Tibial nerve (tissue), 4 donors: ENCODE measurements around the gene SHISAL1. TPM values are rescaled to one million over a fixed set of nuclear protein-coding genes. Genes with fewer than 3 reads are reported as not detected.
A peak's percentile ranks its signal among the peaks of the same experiment; 100 is the strongest.
"Not testable (repeated sequence)": the region's sequence is repeated elsewhere in the genome, so short reads cannot be mapped to it uniquely, and the experiment has no call there.

Experiments used
- DNase-seq, 2 donors: peaks; one replicate each; pipeline ENCODE4 v3.0.0-alpha.2; 2019; ENCODE audit warnings: low spot score in 2 of 2
- H3K27ac ChIP-seq, 4 donors: fragments of 200-600 bp; sonication (generic) in 3 of 4; one replicate each; pipeline ENCODE4 v1.5.1; 2017 to 2019; ENCODE audit warnings: mild to moderate bottlenecking in 1 of 4
- H3K27me3 ChIP-seq, 2 donors: fragments of 200-600 bp; sonication (generic) in 1 of 2; one replicate each; pipeline versions ENCODE4 v1.5.1 to v1.6.0; 2017 to 2019
- H3K36me3 ChIP-seq, 3 donors: fragments of 200-600 bp; sonication (generic); one replicate each; pipeline ENCODE4 v1.5.1; 2018 to 2019
- H3K4me1 ChIP-seq, 4 donors: fragments of 200-600 bp; sonication (generic) in 3 of 4; one replicate each; pipeline ENCODE4 v1.5.1; 2017 to 2019
- H3K4me3 ChIP-seq, 4 donors: fragments of 200-600 bp; sonication (generic) in 3 of 4; one replicate each; pipeline ENCODE4 v1.5.1; 2017 to 2019; ENCODE audit warnings: mild to moderate bottlenecking in 1 of 4, moderate library complexity in 1 of 4
- H3K9me3 ChIP-seq, 4 donors: fragments of 200-600 bp; sonication (generic) in 3 of 4; one replicate each; pipeline ENCODE4 v1.5.1; 2017 to 2019
- EP300 ChIP-seq, 2 donors: sonication (generic); formaldehyde crosslinking; IDR thresholded peaks; one replicate each; pipeline ENCODE4 v1.6.1; 2017; ENCODE audit warnings: antibody characterized with exemption in 2 of 2, mild to moderate bottlenecking in 1 of 2
- POLR2A ChIP-seq, 2 donors: fragments of 450-650 bp; IDR thresholded peaks; one replicate each; pipeline ENCODE4 v1.6.1; 2017; ENCODE audit warnings: antibody characterized with exemption in 2 of 2, mild to moderate bottlenecking in 2 of 2, moderate library complexity in 2 of 2
- whole genome bisulfite sequencing, 2 donors: methylation state at CpG; one replicate each; pipeline ENCODE4 v1.1.5; 2018; 5-methylcytosine and 5-hydroxymethylcytosine counted together
- total RNA-seq, 4 donors: library from RNA; depleted of rRNA; stranded (reverse); fragments of >200 nt; gene quantifications; one replicate each; pipeline ENCODE4 v1.1.0, GENCODE V29; 2016
- TF ChIP-seq, protein P1 (sequence below), 5 experiments: fragments of 200-600 bp in 3 of 5; fragments of 450-650 bp in 2 of 5; sonication (generic) in 3 of 5; IDR thresholded peaks; one replicate each; pipeline ENCODE4 v1.5.1; 2016 to 2019; ENCODE audit warnings: antibody characterized with exemption in 5 of 5, mild to moderate bottlenecking in 3 of 5, moderate library complexity in 2 of 5

The SHISAL1 gene
- total RNA-seq, 4 donors from 2014 or later = 0.22 to 1.0 (median 0.59) TPM

DNA sequence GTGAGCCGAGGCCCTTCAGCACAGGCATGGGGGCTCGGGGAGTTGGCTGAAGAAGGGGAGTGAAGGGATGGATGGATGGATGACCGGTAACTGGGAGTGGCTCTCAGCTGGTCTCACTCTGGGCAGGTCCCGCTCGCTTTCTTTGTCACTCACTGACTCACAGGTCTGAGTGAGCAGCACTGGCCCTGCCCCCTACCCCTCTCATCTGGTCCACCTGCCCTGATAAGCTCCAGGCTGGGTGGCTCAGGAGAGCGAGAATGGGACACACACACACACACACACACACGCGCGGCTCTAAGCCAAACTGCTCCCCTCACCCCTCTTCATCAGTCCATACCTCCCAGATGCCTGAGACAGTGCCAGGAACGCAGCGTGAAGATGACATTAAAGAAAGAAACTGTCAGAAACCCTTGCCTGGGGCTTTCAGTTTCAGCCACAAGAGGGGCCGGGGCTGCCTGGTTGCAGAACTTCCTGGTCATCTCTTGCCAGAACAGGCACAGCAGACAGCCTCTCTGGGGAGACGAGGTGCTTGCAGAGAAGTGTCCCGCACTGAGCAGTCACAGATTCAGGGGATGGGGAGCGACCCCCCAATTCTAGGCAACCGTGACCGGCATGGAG lies 16.5 kb upstream of the SHISAL1 start:
- no peak overlapping the region for H3K27ac ChIP-seq
- DNase-seq = no peak
- no peak overlapping the region for H3K4me3 ChIP-seq
- H3K27me3 ChIP-seq = peaks cover 0 to 52% of the 10 kb centered on the region in 2 donors
- TF ChIP-seq POLR2A (IDR thresholded peaks at IDR 0.05) (no peak), EP300 (IDR thresholded peaks at IDR 0.05) (no peak)
- TF ChIP-seq, protein P1, sequence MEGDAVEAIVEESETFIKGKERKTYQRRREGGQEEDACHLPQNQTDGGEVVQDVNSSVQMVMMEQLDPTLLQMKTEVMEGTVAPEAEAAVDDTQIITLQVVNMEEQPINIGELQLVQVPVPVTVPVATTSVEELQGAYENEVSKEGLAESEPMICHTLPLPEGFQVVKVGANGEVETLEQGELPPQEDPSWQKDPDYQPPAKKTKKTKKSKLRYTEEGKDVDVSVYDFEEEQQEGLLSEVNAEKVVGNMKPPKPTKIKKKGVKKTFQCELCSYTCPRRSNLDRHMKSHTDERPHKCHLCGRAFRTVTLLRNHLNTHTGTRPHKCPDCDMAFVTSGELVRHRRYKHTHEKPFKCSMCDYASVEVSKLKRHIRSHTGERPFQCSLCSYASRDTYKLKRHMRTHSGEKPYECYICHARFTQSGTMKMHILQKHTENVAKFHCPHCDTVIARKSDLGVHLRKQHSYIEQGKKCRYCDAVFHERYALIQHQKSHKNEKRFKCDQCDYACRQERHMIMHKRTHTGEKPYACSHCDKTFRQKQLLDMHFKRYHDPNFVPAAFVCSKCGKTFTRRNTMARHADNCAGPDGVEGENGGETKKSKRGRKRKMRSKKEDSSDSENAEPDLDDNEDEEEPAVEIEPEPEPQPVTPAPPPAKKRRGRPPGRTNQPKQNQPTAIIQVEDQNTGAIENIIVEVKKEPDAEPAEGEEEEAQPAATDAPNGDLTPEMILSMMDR (IDR thresholded peaks at IDR 0.05) = no peak
- H3K4me1 ChIP-seq = peaks cover 0 to 28% (median 3%) of the 10 kb centered on the region in 4 donors
- 52 to 54% methylated on average over 17 of the region's 17 CpGs for WGBS, 2 donors
- no peaks in the 10 kb centered on the region for H3K36me3 ChIP-seq
- no peaks in the 10 kb centered on the region for H3K9me3 ChIP-seq

DNA sequence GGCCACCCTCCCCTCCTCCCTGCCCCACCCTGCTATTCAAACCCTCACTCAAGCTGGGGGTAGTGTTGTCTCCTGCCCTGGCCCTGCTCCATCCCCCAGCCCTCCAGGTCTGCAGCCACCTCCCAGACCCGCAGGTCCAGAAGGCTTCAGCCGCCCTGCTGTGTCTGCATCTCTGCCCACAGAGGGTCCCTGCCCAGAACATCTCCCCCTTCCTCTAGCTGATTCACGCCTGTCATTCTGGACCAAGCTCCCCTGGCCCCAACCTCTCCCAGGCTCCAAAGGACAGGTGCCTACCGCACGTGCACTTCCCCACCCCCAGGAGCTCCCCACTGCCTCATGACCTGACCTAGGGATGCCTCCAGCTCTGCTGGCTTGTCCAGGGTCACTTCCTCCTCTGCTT lies 16.0 kb upstream of the SHISAL1 start:
- no peaks in the 10 kb centered on the region for H3K9me3 ChIP-seq
- H3K27ac ChIP-seq = no peak overlapping the region
- DNase-seq = no peak
- 69 to 79% methylated on average over 5 of the region's 5 CpGs for WGBS, 2 donors
- peaks cover 0 to 28% (median 3%) of the 10 kb centered on the region in 4 donors for H3K4me1 ChIP-seq
- TF ChIP-seq EP300 (IDR thresholded peaks at IDR 0.05) = no peak
- TF ChIP-seq, protein P1 (IDR thresholded peaks at IDR 0.05) = no peak
- TF ChIP-seq POLR2A (IDR thresholded peaks at IDR 0.05) = no peak
- H3K4me3 ChIP-seq = no peak overlapping the region
- peaks cover 0 to 48% of the 10 kb centered on the region in 2 donors for H3K27me3 ChIP-seq
- no peaks in the 10 kb centered on the region for H3K36me3 ChIP-seq

DNA sequence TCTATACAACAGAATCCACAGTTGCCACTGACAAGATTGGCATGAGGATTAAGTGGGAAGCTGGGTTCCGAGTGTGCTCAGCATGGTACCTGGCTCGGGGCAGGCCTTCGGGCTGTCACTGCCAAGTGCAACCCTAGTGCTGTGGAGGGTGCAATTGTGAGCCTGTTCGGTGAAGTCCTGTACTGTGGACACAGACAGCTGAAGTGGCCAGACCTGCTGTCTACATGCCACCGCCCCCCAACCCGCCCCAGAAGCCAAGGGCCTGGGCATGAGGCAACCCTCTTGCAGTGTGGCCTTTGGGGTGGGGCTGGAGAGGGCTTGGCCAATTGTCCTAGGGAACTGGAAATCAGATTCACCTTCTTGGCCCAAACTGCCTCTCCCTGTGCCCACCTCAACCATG lies 15.6 kb upstream of the SHISAL1 start:
- TF ChIP-seq EP300 (IDR thresholded peaks at IDR 0.05) = no peak
- TF ChIP-seq POLR2A (IDR thresholded peaks at IDR 0.05) = no peak
- TF ChIP-seq, protein P1 (IDR thresholded peaks at IDR 0.05) = no peak
- peaks cover 0 to 44% of the 10 kb centered on the region in 2 donors for H3K27me3 ChIP-seq
- no peak overlapping the region for H3K4me3 ChIP-seq
- no peak overlapping the region for H3K27ac ChIP-seq
- no peaks in the 10 kb centered on the region for H3K36me3 ChIP-seq
- no peaks in the 10 kb centered on the region for H3K9me3 ChIP-seq
- H3K4me1 ChIP-seq = peaks cover 0 to 28% (median 3%) of the 10 kb centered on the region in 4 donors
- 98% methylated on average over 4 to 6 of the region's 6 CpGs for WGBS, 2 donors
- DNase-seq = no peak

DNA sequence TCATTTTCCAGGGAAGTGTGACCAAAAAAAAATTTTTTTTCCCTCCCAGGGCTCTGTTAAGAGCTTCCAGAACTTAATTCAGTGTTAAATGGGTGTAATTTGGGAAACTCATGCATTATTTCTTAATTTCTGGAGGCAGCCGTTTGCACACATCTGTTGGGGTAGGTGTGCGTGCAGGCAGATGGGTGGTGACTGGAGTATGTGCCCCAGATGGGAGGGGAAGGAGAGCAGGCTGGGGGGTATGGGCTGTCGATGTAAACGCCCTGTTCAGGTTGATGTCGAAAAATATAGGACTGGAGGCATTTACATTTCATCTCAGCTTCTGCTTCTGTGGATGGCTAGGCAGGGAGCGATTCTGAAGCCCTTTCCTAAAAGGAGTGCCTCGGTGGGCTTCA lies 13.7 kb upstream of the SHISAL1 start:
- H3K9me3 ChIP-seq = no peaks in the 10 kb centered on the region
- peaks cover 0 to 30% of the 10 kb centered on the region in 2 donors for H3K27me3 ChIP-seq
- DNase-seq = no peak
- TF ChIP-seq EP300 (IDR thresholded peaks at IDR 0.05) (no peak), POLR2A (IDR thresholded peaks at IDR 0.05) (no peak)
- TF ChIP-seq, protein P1 (IDR thresholded peaks at IDR 0.05) = no peak
- peak overlapping the region in 3 of 4 donors; percentile 38 to 64 (median 48) for H3K4me3 ChIP-seq
- H3K36me3 ChIP-seq = no peaks in the 10 kb centered on the region
- peak overlapping the region in 1 of 4 donors; percentile 0 for H3K27ac ChIP-seq
- H3K4me1 ChIP-seq = peaks cover 0 to 23% (median 3%) of the 10 kb centered on the region in 4 donors
- 59 to 68% methylated on average over 7 of the region's 7 CpGs for WGBS, 2 donors

DNA sequence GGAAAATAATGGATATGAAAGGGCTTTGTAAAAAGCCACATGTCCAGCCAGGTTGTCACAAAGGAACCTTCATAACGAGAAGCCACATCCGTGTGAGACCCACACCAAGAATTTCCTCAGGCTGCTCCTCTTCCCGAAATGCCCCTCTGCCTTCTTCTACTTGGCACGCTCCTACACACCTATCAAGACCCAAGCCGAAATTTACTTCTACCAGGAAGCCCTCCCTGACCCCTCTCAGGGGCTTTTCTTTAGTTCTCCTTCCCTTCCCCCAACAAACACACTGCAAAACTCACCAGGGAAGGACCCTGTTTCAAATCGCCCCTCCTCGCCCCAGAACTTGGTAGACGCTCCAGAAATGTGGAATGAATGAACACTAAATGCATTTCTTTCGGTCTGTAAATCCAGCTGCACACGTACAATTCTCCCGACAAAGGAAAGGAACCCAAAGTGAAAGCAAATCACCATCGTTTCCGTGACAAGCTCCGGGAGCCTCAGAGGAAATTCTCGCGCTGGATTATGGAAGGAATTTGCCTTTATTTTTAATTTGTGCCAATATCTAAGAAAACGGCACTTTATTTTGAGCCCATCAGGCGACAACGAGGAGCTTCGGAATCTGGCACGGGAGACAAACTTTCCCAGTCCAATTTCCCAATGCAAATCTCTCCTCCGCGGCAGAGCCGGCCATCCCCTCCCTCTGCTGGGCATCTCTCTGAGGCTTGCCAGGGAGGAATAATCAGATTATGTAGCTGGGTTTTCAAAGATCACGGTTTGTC lies 13.2 kb upstream of the SHISAL1 start:
- Histone ChIP-seq H3K4me3 (peak overlapping the region; percentile 35 to 64 (median 43)), H3K36me3 (no peaks in the 10 kb centered on the region), H3K9me3 (no peaks in the 10 kb centered on the region), H3K27ac (peak overlapping the region in 1 of 4 donors; percentile 0), H3K4me1 (peaks cover 0 to 19% (median 2%) of the 10 kb centered on the region in 4 donors), H3K27me3 (peaks cover 0 to 27% of the 10 kb centered on the region in 2 donors)
- TF ChIP-seq EP300 (IDR thresholded peaks at IDR 0.05) (no peak), POLR2A (IDR thresholded peaks at IDR 0.05) (no peak)
- TF ChIP-seq, protein P1 (IDR thresholded peaks at IDR 0.05) = peak in 1 of 5 experiments; percentile 34
- DNase-seq = no peak
- WGBS, 2 donors = 10 to 11% methylated on average over 25 of the region's 25 CpGs

DNA sequence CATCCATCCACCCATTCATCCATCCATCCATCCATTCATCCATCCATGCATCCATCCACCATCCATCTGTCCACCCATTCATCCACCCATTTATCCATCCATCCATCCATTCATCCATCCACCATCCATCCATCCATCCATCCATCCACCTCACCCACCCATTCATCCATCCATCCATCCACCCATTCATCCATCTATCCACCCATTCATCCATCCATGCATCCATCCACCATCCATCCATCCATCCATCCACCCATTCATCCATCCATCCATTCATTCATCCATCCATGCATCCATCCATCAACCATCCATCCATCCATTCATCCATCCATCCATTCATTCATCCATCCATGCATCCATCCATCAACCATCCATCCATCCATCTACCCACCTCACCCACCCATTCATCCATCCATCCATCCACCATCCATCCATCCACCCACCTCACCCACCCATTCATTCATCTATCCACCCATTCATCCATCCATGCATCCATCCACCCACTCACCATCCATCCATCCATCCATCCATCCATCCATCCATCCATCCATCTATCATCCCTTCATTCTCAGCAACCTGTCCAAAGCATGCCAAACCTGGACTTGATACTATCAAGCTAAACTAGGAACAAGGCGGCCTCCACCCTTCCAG lies 10.5 kb upstream of the SHISAL1 start:
- H3K9me3 ChIP-seq, H3K4me3 ChIP-seq, H3K27me3 ChIP-seq, H3K36me3 ChIP-seq, DNase-seq, H3K27ac ChIP-seq: not testable (repeated sequence)
- H3K4me1 ChIP-seq = peaks cover 0 to 13% (median 0%) of the 10 kb centered on the region in 4 donors
- 100% methylated on average over 1 of the region's 1 CpG for WGBS, 2 donors
